Small intestine (tissue), 7 donors: Measurements from ENCODE around the gene SRP54. TPM values are rescaled to one million over a fixed set of nuclear protein-coding genes. Genes with fewer than 3 reads are reported as not detected.

Experiments used
- DNase-seq, 2 donors: peaks; one replicate each; pipeline versions ENCODE4 v3.0.0 to v3.0.0-alpha.2; 2013
- FAIRE-seq: peaks from 2 replicates; lab custom pipeline; 2012; peaks lifted over from hg19 to GRCh38; lab: Jason Lieb, UNC
- H3K27ac ChIP-seq, 3 donors: one replicate each; pipeline ENCODE4 v1.5.1; 2013; ENCODE audit warnings: low read length in 2 of 3, mild to moderate bottlenecking in 2 of 3, control low read depth in 1 of 3, inconsistent platforms in 1 of 3, low read depth in 1 of 3, moderate library complexity in 1 of 3
- H3K27me3 ChIP-seq, 3 donors: one replicate each; pipeline ENCODE4 v1.6.1; 2013; ENCODE audit warnings: low read length in 3 of 3, inconsistent platforms in 1 of 3; ENCODE audit not compliant: control insufficient read depth in 3 of 3, insufficient read depth in 3 of 3
- H3K36me3 ChIP-seq, 3 donors: one replicate each; pipeline ENCODE4 v1.6.1; 2013; ENCODE audit warnings: low read length in 3 of 3, inconsistent platforms in 1 of 3, low read depth in 1 of 3, mild to moderate bottlenecking in 1 of 3, moderate library complexity in 1 of 3; ENCODE audit not compliant: control insufficient read depth in 3 of 3, insufficient read depth in 2 of 3
- H3K4me1 ChIP-seq, 3 donors: one replicate each; pipeline ENCODE4 v1.6.1; 2013; ENCODE audit warnings: low read length in 2 of 3, inconsistent platforms in 1 of 3, low read depth in 1 of 3, mild to moderate bottlenecking in 1 of 3, moderate library complexity in 1 of 3; ENCODE audit not compliant: control insufficient read depth in 3 of 3, insufficient read depth in 2 of 3
- H3K4me3 ChIP-seq, 3 donors: one replicate each; pipeline ENCODE4 v1.5.1; 2013; ENCODE audit warnings: low read length in 3 of 3, control low read depth in 1 of 3, inconsistent platforms in 1 of 3, low read depth in 1 of 3, mild to moderate bottlenecking in 1 of 3, moderate library complexity in 1 of 3
- H3K9me3 ChIP-seq, 2 donors: one replicate each; pipeline ENCODE4 v1.6.1; 2013; ENCODE audit warnings: low read depth in 1 of 2, low read length in 1 of 2; ENCODE audit not compliant: control insufficient read depth in 2 of 2, insufficient read depth in 1 of 2
- WGBS, 3 donors: extraction: QIAGEN DNeasy Blood & Tissue Kit; methylation state at CpG; one replicate each; pipeline ENCODE4 v1.1.7; 2013; 5-methylcytosine and 5-hydroxymethylcytosine counted together
- polyA plus RNA-seq, 4 donors: library from polyadenylated mRNA; stranded (reverse) in 3 of 4; unstranded in 1 of 4; fragments of 200-250 nt in 3 of 4; fragments of 120-200 nt in 1 of 4; gene quantifications; one replicate each; pipeline versions ENCODE4 v1.2.1 to v1.2.3, GENCODE V29; 2013
- donor health status: healthy with polysubstance abuse.
- donor health status: control.
- donor health status: control.
- donor health status: Bipolar disorder and iron deficiency.
- donor health status: healthy.

SRP54 gene
- polyA plus RNA-seq, 4 donors, result 31.3 to 59.6 (median 35.9) TPM

- H3K4me3 ChIP-seq, result peak overlapping the region; percentile 51 to 70 (median 68)
- H3K4me1 ChIP-seq, result peaks cover 0 to 6% (median 6%) of the 10 kb centered on the region in 3 donors
- peak overlapping the region; percentile 96 to 100 (median 100) for H3K27ac ChIP-seq
- FAIRE-seq, result no peak
- no peaks in the 10 kb centered on the region for H3K27me3 ChIP-seq
- DNase-seq, result peak in 1 of 2 donors; percentile 20
- H3K9me3 ChIP-seq, result no peaks in the 10 kb centered on the region
- H3K36me3 ChIP-seq, result peaks cover 0 to 8% (median 0%) of the 10 kb centered on the region in 3 donors
- WGBS, 3 donors, result 13 to 20% (median 18%) methylated on average over 8 of the region's 8 CpGs
Observed at GRCh38 chr14:35044939-35045797, 62.4 kb downstream of the SRP54 start.

GRCh38 chr14:35045798-35046047 is 62.9 kb downstream of the SRP54 start:
- Histone ChIP-seq H3K36me3 (peaks cover 0 to 10% (median 0%) of the 10 kb centered on the region in 3 donors), H3K9me3 (no peaks in the 10 kb centered on the region), H3K27ac (peak overlapping the region; percentile 96 to 100 (median 100)), H3K27me3 (no peaks in the 10 kb centered on the region), H3K4me3 (peak overlapping the region; percentile 51 to 70 (median 68)), H3K4me1 (peaks cover 0 to 8% (median 6%) of the 10 kb centered on the region in 3 donors)
- no peak for DNase-seq
- no peak for FAIRE-seq
- WGBS, 3 donors, result 0 to 2% (median 0%) methylated on average over 6 of the region's 6 CpGs

DNA sequence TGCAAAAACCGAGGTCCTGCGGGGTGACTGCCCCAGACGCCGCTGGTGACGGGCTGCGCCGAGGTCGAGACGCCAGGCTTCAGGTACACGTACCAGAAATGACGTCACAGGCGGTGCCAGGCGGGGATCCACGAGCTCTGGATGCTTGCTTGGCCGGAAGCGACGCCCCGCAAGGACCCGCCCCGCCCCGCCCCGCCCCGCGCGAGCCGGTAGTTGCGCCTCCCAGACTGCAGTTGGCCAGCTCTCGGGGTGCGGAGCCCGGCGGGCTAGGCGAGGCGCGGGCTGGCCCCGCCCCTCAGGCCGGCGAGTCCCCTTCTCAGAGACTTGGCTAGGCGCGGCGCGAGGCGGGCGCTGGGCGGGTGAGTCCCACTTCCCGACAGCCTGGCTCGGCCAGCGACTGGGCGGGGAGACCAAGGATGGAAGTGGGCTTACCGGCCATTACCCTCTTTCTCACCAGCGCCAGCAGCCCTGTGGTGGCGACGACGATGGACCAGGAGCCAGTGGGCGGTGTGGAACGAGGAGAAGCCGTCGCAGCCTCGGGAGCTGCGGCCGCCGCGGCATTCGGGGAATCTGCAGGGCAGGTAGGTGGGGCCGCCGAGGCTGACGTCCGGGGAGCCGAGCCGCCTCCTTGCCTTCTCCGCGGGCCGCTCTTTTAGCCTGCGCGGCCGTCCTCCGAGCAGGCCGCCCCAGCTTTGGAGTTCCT is 63.4 kb downstream of the SRP54 start, which contains the start of gene FAM177A1:
Gene FAM177A1 (plus strand): TSS at position 225 of the 703 bp plus-strand sequence. CDS start 192 bp downstream, at position 417.
- Histone ChIP-seq H3K9me3 (no peaks in the 10 kb centered on the region), H3K4me1 (peaks cover 0 to 8% (median 7%) of the 10 kb centered on the region in 3 donors), H3K4me3 (peak within 1 kb of the TSS; percentile 59 to 92 (median 68)), H3K27ac (peak within 1 kb of the TSS; percentile 96 to 100 (median 100)), H3K36me3 (peaks cover 0 to 14% (median 0%) of the 10 kb centered on the region in 3 donors), H3K27me3 (no peaks in the 10 kb centered on the region)
- WGBS, 3 donors, result 0 to 1% (median 0%) methylated on average over 51 to 77 of the region's 77 CpGs
- peak; percentile 99 for DNase-seq
- no peak for FAIRE-seq

DNA sequence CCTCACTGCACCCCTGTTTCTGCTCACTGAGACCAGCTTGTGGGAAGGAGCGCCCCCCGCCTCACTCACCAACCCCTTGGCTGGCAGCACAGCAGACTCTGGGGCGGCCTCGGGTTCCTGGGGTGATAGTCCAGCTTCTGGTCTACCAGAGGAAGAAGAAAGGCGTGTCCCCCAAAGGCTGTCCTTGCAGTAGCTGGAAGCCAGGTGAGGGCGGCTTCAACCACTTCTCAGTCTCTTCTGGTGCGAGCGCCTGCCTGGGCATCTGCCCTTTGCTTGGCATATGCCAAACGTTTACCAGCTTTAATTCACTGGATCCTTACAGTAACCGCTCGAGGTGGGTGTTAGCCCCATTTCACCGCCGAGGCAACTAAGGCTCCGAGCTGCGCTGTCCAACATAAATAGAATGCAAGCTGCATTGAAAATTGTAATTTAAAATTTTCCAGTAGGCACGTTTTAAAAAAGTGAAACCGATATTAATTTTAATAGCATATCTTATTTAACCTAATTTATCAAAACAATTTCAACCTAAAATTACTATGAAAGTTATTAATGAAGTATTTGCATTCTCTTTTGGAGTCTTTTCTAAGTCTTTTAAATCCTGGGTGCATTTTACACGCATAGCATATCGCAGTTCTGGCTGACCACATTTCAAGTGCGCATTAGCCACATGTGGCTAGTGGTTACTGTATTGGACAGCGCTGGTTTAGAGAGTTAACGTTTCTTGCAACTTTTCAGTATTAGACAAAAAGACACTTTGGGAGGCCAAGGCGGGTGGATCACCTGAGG is 64.2 kb downstream of the SRP54 start:
- no peaks in the 10 kb centered on the region for H3K27me3 ChIP-seq
- H3K27ac ChIP-seq, result peak overlapping the region; percentile 94 to 100 (median 94)
- no peaks in the 10 kb centered on the region for H3K9me3 ChIP-seq
- peaks cover 0 to 12% (median 8%) of the 10 kb centered on the region in 3 donors for H3K4me1 ChIP-seq
- FAIRE-seq, result no peak
- peak overlapping the region; percentile 59 to 92 (median 68) for H3K4me3 ChIP-seq
- DNase-seq, result peak in 1 of 2 donors; percentile 80
- WGBS, 3 donors, result 11 to 19% (median 14%) methylated on average over 23 of the region's 23 CpGs
- H3K36me3 ChIP-seq, result peaks cover 0 to 17% (median 0%) of the 10 kb centered on the region in 3 donors

- Histone ChIP-seq H3K9me3 (no peaks in the 10 kb centered on the region), H3K27me3 (no peaks in the 10 kb centered on the region), H3K4me3 (peak overlapping the region in 2 of 3 donors; percentile 68 to 92), H3K4me1 (peaks cover 0 to 17% (median 8%) of the 10 kb centered on the region in 3 donors), H3K27ac (peak overlapping the region in 1 of 3 donors; percentile 100), H3K36me3 (peaks cover 0 to 20% (median 3%) of the 10 kb centered on the region in 3 donors)
- DNase-seq (peak; percentile 46 to 60), FAIRE-seq (no peak)
- 14 to 53% (median 35%) methylated on average over 4 of the region's 4 CpGs for WGBS, 3 donors
Observed at GRCh38 chr14:35047976-35048513, 65.3 kb downstream of the SRP54 start.

DNA sequence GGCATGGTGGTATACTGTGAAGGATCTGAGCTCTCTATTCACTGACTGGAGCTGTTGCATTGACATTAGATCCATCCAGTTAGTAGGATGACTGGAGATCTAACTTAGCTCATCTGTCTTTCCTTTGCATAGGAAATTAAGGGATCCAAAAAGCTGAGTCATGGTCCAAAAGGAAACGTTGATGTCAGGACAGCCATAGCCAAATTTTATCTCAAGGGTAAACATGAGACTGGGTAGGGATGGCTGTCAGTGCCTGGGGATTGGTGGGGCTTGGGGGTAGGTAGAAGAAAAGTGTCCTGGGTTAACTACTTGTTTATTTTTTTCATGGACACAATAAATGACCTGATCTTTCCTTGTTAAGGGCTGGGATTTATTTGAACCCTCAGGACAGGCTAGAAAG is 67.9 kb downstream of the SRP54 start:
- no peaks in the 10 kb centered on the region for H3K9me3 ChIP-seq
- no peaks in the 10 kb centered on the region for H3K27me3 ChIP-seq
- H3K4me1 ChIP-seq, result peaks cover 0 to 14% (median 8%) of the 10 kb centered on the region in 3 donors
- DNase-seq (no peak), FAIRE-seq (no peak)
- WGBS, 3 donors, result 0 to 15% (median 15%) methylated on average over 1 of the region's 1 CpG
- H3K4me3 ChIP-seq, result no peak overlapping the region
- peaks cover 0 to 37% (median 5%) of the 10 kb centered on the region in 3 donors for H3K36me3 ChIP-seq
- no peak overlapping the region for H3K27ac ChIP-seq

DNA sequence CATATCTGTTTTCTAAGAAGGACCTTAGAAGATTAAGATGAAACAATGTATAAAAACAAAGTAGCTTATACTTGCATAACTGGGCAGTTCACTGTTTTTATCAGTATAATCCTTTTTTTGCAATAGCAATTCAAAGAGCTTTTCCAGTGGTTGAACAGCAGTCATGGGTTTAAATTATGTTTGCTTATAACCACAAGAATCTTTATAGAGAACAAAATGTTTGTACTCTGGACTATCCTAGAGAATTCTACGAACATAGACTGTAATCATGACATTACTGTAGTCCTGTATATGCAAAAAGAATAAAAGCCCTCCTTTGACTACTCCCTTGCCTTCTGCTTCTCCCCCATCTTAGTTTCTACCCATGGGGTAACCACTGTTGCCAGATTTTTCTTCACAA is 69.0 kb downstream of the SRP54 start:
- FAIRE-seq (no peak), DNase-seq (peak in 1 of 2 donors; percentile 47)
- Histone ChIP-seq H3K4me3 (no peak overlapping the region), H3K27me3 (no peaks in the 10 kb centered on the region), H3K9me3 (no peaks in the 10 kb centered on the region), H3K27ac (peak overlapping the region in 1 of 3 donors; percentile 58), H3K4me1 (peaks cover 0 to 14% (median 8%) of the 10 kb centered on the region in 3 donors), H3K36me3 (peaks cover 2 to 43% (median 5%) of the 10 kb centered on the region in 3 donors)
- 38 to 62% (median 45%) methylated on average over 1 of the region's 1 CpG for WGBS, 3 donors
